ENCODE measurements around the gene ALPG. TPM values are rescaled to one million over a fixed set of nuclear protein-coding genes. Genes with fewer than 3 reads are reported as not detected.

The ALPG gene
- total RNA-seq, 1 donor from 2014 or later = 2.4 TPM

- Mint-ChIP-seq H3K9me3 (ENCODE audit: unreplicated experiment) (peaks cover 4% of the 10 kb centered on the region), H3K27me3 (ENCODE audit: unreplicated experiment) (peaks cover 5% of the 10 kb centered on the region), H3K36me3 (ENCODE audit: unreplicated experiment) (no peaks in the 10 kb centered on the region), H3K27ac (ENCODE audit: unreplicated experiment) (no peak overlapping the region), H3K4me1 (ENCODE audit: low read depth, unreplicated experiment) (no peaks in the 10 kb centered on the region), H3K4me3 (ENCODE audit: unreplicated experiment) (no peak overlapping the region)
- no peak for DNase-seq
- TF ChIP-seq CTCF (IDR thresholded peaks at IDR 0.05; ENCODE audit: partially characterized antibody, unreplicated experiment) = no peak
Measured at GRCh38 chr2:232459419-232460035, 52.9 kb downstream of the ALPG start.

- DNase-seq = no peak
- Mint-ChIP-seq H3K9me3 (ENCODE audit: unreplicated experiment) (peaks cover 4% of the 10 kb centered on the region), H3K27ac (ENCODE audit: unreplicated experiment) (no peak overlapping the region), H3K4me3 (ENCODE audit: unreplicated experiment) (no peak overlapping the region), H3K27me3 (ENCODE audit: unreplicated experiment) (no peaks in the 10 kb centered on the region), H3K4me1 (ENCODE audit: low read depth, unreplicated experiment) (no peaks in the 10 kb centered on the region), H3K36me3 (ENCODE audit: unreplicated experiment) (no peaks in the 10 kb centered on the region)
- no peak for TF ChIP-seq CTCF (IDR thresholded peaks at IDR 0.05; ENCODE audit: partially characterized antibody, unreplicated experiment)
Measured at GRCh38 chr2:232460171-232460570, 53.5 kb downstream of the ALPG start.

Other genes with a start within 250 kb of the ALPG start
- gene ALPP, start 28.1 kb upstream of the ALPG start, total RNA-seq (ENCODE audit: unreplicated experiment) = 0.34 TPM
- not detected for gene ALPI, start 49.3 kb downstream of the ALPG start, total RNA-seq (ENCODE audit: unreplicated experiment)
- 2.3 TPM for gene ECEL1, start 81.0 kb downstream of the ALPG start, total RNA-seq (ENCODE audit: unreplicated experiment)
- gene PRSS56, start 113.5 kb downstream of the ALPG start, total RNA-seq (ENCODE audit: unreplicated experiment) = not detected
- 2.2 TPM for gene CHRND, start 119.3 kb downstream of the ALPG start, total RNA-seq (ENCODE audit: unreplicated experiment)
- gene CHRNG, start 132.8 kb downstream of the ALPG start, total RNA-seq (ENCODE audit: unreplicated experiment) = 3.5 TPM
- gene TIGD1, start 143.7 kb downstream of the ALPG start, total RNA-seq (ENCODE audit: unreplicated experiment) = 12.3 TPM
- gene EIF4E2, start 143.8 kb downstream of the ALPG start, total RNA-seq (ENCODE audit: unreplicated experiment) = 82.9 TPM
- 0.71 TPM for gene EFHD1, start 226.8 kb downstream of the ALPG start, total RNA-seq (ENCODE audit: unreplicated experiment)

Measured in glutamatergic neuron (in vitro differentiated cells).